ENCODE results near the gene PAK6.

Gene PAK6

GRCh38 chr15:40241269-40242212, 2.7 kb downstream of the PAK6 start:
- DNase-seq, result no peak

- DNase-seq, result no peak
Measured at GRCh38 chr15:40242213-40242599, 3.3 kb downstream of the PAK6 start.

DNA sequence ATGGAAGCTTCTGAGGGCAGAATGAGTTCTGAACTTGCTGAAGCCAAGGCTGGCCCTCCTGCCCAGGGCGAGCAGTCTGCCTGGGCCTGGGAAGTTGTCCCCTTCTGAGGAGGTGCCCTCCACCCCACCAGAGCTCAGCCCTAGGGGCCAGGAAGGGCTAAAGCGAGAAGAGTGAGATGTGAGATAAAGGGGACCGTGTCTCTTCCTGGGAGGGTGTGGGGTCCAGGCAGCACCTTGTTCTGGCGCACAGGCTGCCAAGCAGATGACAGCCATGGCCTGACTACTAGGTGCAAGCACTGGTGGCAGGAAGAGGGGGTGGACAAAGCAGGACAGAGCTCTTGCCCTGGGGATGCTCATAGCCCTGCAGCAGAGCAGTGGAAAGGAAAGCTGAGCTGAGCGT, 3.7 kb downstream of the PAK6 start:
- DNase-seq, result no peak

- DNase-seq, result no peak
Measured at GRCh38 chr15:40243126-40243810, 4.4 kb downstream of the PAK6 start.

- no peak for DNase-seq
Measured at GRCh38 chr15:40244961-40245523, 6.2 kb downstream of the PAK6 start.

DNA sequence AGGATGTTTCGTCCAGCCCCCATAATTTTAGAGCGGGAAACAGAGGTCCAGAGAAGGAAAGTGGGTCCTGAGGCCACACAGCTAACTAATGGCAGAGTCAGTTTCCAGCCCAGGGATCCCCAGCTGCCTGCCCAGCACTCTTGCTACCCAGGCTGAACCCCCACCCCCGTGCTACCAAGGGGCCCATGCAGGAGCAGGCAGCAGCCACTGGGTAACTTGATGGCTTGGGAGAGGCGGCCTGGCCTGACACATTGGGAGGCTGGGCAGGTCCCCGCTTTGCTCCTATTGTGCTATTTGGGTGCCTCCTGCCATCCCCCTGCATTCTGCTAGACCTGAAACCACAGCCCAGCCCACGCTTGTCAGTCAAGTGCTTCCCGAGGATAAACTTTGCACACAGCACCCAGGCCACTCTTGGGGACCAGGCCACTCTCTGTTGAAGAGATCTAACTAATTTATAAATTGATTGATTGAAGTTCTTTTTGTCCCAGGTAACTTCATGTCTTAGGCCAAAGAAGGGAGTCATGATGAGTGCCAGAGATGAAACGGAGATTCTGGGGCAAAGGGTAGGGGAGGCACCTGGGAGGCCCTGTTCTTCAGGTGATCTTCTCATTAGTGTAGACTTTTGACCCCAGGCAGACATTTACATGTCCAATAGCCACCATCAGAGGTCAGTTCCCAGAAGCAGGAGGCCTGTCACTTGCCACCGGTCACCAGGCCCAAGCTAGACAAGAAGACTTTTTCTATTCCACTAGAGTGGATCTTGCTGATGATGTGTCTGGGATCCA, 7.0 kb downstream of the PAK6 start:
- DNase-seq, result no peak

- DNase-seq, result no peak
Measured at GRCh38 chr15:40246496-40247280, 7.8 kb downstream of the PAK6 start.

DNA sequence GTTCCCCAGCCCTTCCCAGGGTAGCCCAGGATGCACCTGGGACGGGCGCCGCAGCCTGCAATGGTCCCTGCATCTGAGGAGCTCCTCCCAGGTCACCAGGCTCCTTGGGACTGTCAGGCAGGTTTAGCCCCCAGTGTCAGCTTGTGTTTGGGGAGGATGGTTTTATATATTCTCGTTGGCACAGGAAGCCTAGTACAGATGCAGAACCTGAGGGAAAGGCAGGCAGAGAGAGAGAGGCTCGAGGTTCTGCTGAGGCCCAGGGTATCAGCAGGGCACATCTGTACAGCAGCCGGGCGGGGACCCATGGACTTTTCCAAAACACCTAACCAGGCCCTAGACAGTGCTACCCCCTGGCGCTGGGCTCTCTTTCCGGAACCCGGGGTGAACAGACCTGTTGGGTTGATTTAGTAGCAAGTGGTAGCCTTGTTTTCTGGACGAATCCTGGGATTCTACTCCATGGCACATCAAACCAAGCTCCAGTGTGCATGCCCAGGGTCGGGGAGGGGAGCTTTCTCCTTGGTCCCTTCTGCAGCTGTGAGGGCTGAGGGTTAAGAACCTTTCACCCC, 8.6 kb downstream of the PAK6 start:
- no peak for DNase-seq

DNA sequence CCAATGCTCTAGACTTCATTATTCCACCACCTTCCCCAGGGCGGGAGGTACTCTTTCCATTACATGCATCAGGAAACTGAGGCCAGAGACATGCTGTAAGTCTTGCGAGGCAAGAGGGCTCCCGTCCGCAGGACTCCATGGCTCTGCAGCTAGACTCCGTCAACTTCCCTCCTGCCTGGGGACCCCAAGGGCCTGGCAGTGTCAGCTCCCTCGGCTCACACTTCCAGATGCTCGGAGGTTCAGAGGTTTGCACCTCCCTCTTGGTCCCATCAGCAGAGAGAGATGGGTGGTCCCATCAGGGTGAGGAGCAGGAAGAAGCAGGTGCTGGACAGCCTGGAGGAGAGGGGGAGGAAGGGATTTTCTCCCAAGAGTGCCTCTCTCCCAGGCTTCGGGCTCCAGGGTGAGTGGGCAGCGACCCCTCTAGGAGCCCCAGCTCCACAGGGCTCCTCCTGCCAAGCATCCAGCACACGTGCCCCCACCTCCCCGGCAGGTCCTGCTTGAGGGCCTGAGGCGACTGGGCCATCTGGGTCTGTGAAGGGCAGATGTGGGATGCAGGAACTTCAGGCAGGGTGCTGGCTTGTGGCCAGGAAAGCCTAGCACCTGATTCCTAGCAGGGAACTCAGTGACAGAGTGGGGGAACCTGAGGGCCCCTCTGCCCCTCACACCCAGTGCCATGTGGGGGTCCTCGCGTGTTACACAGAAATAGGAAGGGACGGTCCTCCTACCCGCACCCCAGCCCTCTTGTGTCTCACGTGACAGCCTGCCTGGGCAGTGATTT, 9.3 kb downstream of the PAK6 start:
- DNase-seq, result no peak

DNA sequence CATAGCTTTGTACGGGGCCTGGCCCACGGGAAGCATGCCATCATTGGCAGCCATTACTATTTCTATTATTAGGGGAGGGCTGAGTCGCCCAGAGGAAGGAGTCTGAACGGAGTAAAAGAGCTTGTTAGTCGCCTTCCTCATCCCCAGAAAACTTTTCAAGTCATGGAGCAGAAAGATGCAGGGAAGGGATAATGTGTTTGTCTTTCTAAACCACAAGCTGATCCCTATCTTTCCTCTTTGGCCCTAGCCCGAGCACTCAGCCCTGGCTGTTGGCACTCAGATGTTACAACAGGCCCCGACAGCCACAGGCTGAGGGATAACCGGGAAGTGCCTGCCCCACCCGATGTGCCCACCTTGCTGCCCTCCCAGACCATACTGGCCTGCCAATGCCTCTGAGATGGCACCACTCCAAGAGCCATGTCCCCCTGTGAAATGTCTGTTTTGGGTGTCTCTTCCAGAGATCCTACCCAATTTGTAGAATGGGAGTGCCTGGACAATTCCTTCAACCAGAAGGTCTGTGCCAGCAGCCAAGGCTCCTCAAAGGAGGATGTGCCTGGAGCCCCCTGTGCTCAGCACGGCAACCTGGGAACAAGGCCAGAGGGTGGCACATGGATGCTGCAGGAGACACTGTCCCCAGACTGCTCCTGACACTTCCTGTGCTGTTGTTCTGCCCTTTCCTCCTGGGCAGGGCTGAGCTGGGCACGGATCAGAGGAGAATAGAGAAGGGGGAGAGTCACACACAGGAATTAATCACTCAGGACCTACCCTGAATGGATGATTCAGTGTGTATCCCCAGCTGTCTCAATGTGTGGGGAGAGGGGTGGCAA, 10.8 kb downstream of the PAK6 start:
- DNase-seq, result no peak

DNA sequence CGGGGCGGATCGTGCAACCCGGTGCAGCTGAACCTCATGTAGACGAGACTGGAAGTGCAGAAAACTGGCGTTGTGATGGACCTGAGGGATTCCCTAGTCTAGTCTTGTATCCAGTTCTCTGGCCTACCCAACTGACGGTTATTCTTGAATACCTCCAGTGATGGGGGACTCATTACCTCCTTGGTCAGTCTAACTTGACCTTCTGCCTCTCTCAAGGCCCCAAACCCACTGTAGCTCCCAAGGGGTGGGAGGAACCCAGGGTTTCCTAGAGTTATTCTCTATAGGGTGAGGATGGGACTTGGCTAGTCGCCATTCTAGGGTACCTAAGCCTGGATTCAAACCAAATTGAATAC, 11.4 kb downstream of the PAK6 start:
- no peak for DNase-seq

DNA sequence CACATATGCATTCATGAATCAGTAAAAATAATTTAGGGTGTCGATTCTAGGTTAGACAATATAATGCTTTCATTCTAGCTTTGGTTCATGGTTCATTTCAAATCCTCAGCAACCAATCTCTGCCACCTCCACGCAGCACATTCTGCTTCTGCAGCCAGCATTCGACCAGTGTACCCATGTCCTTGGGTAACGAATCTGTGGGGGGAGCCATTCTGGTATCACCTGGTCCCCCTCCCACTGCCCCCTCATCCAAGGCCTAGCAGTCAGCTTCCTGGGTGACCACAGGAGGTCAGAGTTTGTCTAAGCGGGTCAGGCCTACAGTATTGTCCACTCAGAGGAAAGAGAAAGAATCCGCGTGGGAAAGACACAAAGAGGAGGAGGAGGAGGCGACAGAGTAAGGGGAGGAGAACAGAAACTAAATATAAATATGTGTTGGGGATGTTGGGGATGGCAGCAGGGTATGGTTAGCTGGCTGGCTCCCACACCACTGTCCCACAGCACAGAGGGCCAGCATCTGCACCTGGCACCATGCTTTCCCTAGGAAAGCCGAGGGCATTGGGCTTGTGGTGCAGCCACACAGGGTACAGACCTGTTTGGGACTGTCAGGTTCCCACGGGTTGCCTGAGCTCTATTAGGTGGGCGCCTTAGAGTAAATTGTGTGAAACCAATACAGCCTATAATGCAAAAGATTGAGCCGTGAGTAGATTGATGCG, 12.1 kb downstream of the PAK6 start:
- no peak for DNase-seq

DNA sequence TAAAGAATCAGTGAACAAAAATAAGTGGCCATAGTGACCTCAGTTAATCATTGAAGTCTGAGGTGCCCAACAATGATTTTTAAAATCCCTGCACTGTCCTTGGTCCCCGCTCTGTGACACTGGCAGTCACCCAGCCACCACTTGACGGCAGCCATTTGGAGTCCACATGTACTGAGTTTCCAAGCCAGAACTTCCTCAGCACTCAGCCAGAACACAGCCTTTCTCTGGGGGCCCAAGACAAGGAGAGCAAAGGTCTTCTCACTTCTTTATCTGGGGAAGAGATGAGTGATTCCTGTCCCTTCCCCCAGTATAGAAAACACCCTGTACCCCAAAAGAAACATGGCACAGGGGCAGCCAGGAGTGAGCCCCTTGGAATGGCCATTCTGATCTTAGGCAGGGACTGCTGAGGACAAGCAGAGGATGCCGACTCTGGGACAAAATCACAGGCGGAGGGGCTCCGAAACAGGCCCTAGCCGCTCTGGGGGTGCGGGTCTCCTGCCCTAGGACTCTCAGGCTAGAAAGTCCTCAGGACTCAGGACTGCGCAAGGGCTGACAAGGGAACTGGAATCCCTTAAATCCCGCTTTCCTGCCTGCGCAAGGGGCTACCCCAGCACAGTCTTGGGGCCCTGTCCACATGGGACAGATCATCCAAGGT, 12.8 kb downstream of the PAK6 start:
- DNase-seq, result no peak

DNA sequence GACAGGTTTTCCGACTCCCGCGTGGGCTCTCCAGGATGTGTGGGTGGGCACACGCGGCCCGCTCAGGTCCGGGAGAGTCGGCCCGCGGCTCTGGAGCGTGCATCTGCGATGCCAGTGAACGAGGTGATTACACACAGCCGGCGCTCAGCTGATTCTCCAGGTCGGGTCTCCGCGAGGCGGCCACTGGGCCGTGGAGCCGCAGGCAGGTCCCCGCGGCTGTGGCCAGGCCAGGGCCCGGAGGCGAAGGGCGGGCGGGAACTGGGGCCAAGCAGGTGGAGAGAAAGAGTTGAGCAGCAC, 13.2 kb downstream of the PAK6 start:
- no peak for DNase-seq

GRCh38 chr15:40252438-40253166, 13.7 kb downstream of the PAK6 start:
- DNase-seq, result no peak

DNA sequence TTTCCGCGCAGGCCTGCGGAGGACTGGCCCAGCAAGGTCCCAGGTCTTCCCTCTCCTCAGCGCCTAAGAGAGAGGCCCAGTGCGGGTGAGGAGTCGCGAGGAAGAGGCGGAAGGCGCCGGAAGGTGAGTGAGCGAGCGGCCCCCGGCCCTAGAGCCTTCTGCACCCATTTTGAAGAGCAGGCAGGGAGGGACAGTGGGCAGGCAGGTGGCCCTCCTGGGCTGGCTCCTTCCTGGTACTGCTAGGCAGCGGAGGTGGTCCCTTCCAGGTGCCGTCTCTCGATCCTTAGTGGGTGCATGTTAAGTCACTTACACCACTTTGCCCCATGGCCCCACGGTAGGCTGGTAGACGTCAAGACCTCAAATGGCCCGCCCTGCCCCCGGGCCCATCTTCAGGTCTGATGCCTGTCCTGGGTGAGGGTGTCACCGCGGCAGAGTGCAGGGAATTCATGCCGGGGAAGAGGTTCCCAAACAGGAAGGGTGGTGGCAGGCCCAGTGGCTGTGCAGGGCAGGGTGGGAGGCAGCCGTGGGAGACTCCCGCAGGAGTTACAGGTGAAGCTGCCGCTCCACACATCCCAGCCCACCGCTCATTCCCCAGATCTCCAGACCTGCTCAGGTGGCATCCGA, 14.4 kb downstream of the PAK6 start:
- DNase-seq, result no peak

- DNase-seq, result no peak
Measured at GRCh38 chr15:40254452-40254851, 15.6 kb downstream of the PAK6 start.

DNA sequence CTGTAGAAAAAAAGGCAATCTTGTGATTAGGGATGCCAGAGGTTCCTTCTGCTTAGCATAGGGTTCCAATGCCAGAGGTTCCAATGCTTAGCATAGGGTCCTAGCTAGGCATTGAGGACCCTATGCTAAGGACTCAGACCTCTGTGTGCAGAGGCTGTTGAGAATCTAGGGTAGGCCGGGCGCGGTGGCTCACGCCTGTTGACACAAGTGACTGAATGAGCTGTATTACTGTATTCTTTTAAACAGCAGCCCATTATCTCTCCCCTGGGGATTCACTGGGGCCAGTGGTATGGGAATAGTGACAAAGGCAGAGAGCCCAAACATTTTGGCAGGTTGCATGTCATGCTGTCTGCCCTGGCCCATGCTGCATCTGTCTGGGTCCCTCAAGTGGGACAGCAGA, 16.2 kb downstream of the PAK6 start:
- no peak for DNase-seq
